H9 (cell line): Measurements from ENCODE around the gene GLT1D1. TPM values are rescaled to one million over a fixed set of nuclear protein-coding genes. Genes with fewer than 3 reads are reported as not detected.

Experiments used
- DNase-seq: peaks from one replicate; pipeline ENCODE4 v3.0.0-alpha.2; 2017
- H2AFZ ChIP-seq: one replicate; pipeline ENCODE4 v1.6.1; 2013; ENCODE audit warnings: mild to moderate bottlenecking, low read length, control low read depth, moderate library complexity
- H2AK5ac ChIP-seq: 2 replicates; pipeline ENCODE4 v1.6.1; 2013; ENCODE audit warnings: low read length, control low read depth, mixed read lengths; ENCODE audit not compliant: insufficient read length
- H2BK120ac ChIP-seq: one replicate; pipeline ENCODE4 v1.6.1; 2013; ENCODE audit warnings: low read depth, mild to moderate bottlenecking, low read length, control low read depth, inconsistent platforms; ENCODE audit not compliant: poor library complexity, severe bottlenecking
- H2BK12ac ChIP-seq: 2 replicates; pipeline ENCODE4 v1.6.1; 2013; ENCODE audit warnings: low read length, control low read depth, mixed read lengths, low read depth; ENCODE audit not compliant: insufficient read length
- H2BK15ac ChIP-seq: 2 replicates; pipeline ENCODE4 v1.6.1; 2013; ENCODE audit warnings: low read depth, low read length, control low read depth
- H2BK20ac ChIP-seq: one replicate; pipeline ENCODE4 v1.6.1; 2013; ENCODE audit warnings: low read depth, mild to moderate bottlenecking, low read length, control low read depth, inconsistent platforms; ENCODE audit not compliant: poor library complexity, severe bottlenecking
- H2BK5ac ChIP-seq: 2 replicates; pipeline ENCODE4 v1.6.1; 2013; ENCODE audit warnings: low read length, control low read depth, mixed read lengths; ENCODE audit not compliant: insufficient read length
- H3K14ac ChIP-seq: 2 replicates; pipeline ENCODE4 v1.6.1; 2013; ENCODE audit warnings: low read length, control low read depth; ENCODE audit not compliant: insufficient read depth
- H3K18ac ChIP-seq: 2 replicates; pipeline ENCODE4 v1.6.1; 2013; ENCODE audit warnings: low read depth, mild to moderate bottlenecking, mixed read lengths, low read length, control low read depth; ENCODE audit not compliant: insufficient read length
- H3K23ac ChIP-seq: 2 replicates; pipeline ENCODE4 v1.6.1; 2013; ENCODE audit warnings: low read length, control low read depth, mixed read lengths, low read depth; ENCODE audit not compliant: insufficient read length
- H3K23me2 ChIP-seq: 2 replicates; pipeline ENCODE4 v1.6.1; 2013; ENCODE audit warnings: low read depth, mild to moderate bottlenecking, mixed read lengths, low read length, control low read depth; ENCODE audit not compliant: insufficient read length, poor library complexity, severe bottlenecking
- H3K27ac ChIP-seq: 2 replicates; pipeline ENCODE4 v1.5.1; 2013; ENCODE audit warnings: low read length, control low read depth, mixed read lengths, low read depth; ENCODE audit not compliant: insufficient read length
- H3K27me3 ChIP-seq: 2 replicates; pipeline ENCODE4 v1.6.1; 2013; ENCODE audit warnings: low read length, control low read depth, inconsistent platforms; ENCODE audit not compliant: insufficient read depth
- H3K4ac ChIP-seq: 2 replicates; pipeline ENCODE4 v1.6.1; 2013; ENCODE audit warnings: low read depth, mild to moderate bottlenecking, control low read depth, inconsistent platforms, low read length, moderate library complexity
- H3K4me1 ChIP-seq: 2 replicates; pipeline ENCODE4 v1.6.1; 2013; ENCODE audit warnings: low read length, control low read depth, inconsistent platforms; ENCODE audit not compliant: insufficient read depth
- H3K4me2 ChIP-seq: 2 replicates; pipeline ENCODE4 v1.6.1; 2013; ENCODE audit warnings: low read length, control low read depth, mixed read lengths; ENCODE audit not compliant: insufficient read length, insufficient read depth
- H3K56ac ChIP-seq: 2 replicates; pipeline ENCODE4 v1.6.1; 2013; ENCODE audit warnings: low read depth, mild to moderate bottlenecking, mixed read lengths, low read length, control low read depth; ENCODE audit not compliant: insufficient read length
- H3K79me1 ChIP-seq: 2 replicates; pipeline ENCODE4 v1.6.1; 2013; ENCODE audit warnings: low read depth, mild to moderate bottlenecking, moderate library complexity, low read length, control low read depth, inconsistent platforms; ENCODE audit not compliant: insufficient read depth, poor library complexity, severe bottlenecking
- H3K79me2 ChIP-seq: 2 replicates; pipeline ENCODE4 v1.6.1; 2013; ENCODE audit warnings: low read length, control low read depth, inconsistent platforms; ENCODE audit not compliant: insufficient read depth
- H3K9ac ChIP-seq: 2 replicates; pipeline ENCODE4 v1.6.1; 2013; ENCODE audit warnings: low read length, control low read depth, mixed read lengths; ENCODE audit not compliant: insufficient read length; ENCODE audit errors: extremely low read depth
- H3K9me3 ChIP-seq: one replicate; pipeline ENCODE4 v1.6.1; 2013; ENCODE audit warnings: low read depth, low read length, inconsistent platforms; ENCODE audit not compliant: control insufficient read depth
- H3T11ph ChIP-seq: one replicate; pipeline ENCODE4 v1.6.1; 2013; ENCODE audit warnings: mild to moderate bottlenecking, low read length, control low read depth, inconsistent platforms
- H4K20me1 ChIP-seq: one replicate; pipeline ENCODE4 v1.6.1; 2013; ENCODE audit not compliant: control insufficient read depth, insufficient read length, insufficient read depth
- H4K5ac ChIP-seq: 2 replicates; pipeline ENCODE4 v1.6.1; 2013; ENCODE audit warnings: low read depth, mild to moderate bottlenecking, mixed read lengths, low read length, control low read depth; ENCODE audit not compliant: insufficient read length
- H4K8ac ChIP-seq: replicated peaks from 2 replicates; pipeline ENCODE4 v1.6.1; 2013; ENCODE audit warnings: low read length, control low read depth, mixed read lengths, low read depth; ENCODE audit not compliant: insufficient read length
- H4K91ac ChIP-seq: 2 replicates; pipeline ENCODE4 v1.6.1; 2013; ENCODE audit warnings: low read depth, mild to moderate bottlenecking, moderate library complexity, mixed read lengths, low read length, control low read depth; ENCODE audit not compliant: insufficient read length
- H3K27ac Mint-ChIP-seq, 3 experiments: 2 replicates in 2 of 3; 3 replicates in 1 of 3; pipeline ENCODE4 v1.8.0; 2020 to 2021; ENCODE audit warnings: mixed read lengths in 3 of 3, mild to moderate bottlenecking in 1 of 3, moderate library complexity in 1 of 3
- H3K27me3 Mint-ChIP-seq: 2 replicates; pipeline ENCODE4 v1.8.0; 2021; ENCODE audit warnings: low read depth, mild to moderate bottlenecking, moderate library complexity, mixed read lengths
- H3K36me3 Mint-ChIP-seq, 3 experiments: 2 replicates in 2 of 3; 3 replicates in 1 of 3; pipeline ENCODE4 v1.8.0; 2020 to 2021; ENCODE audit warnings: low read depth in 3 of 3, mixed read lengths in 3 of 3; ENCODE audit not compliant: insufficient read depth in 1 of 3
- H3K4me1 Mint-ChIP-seq, 2 experiments: 2 replicates each; pipeline ENCODE4 v1.8.0; 2020; ENCODE audit warnings: mixed read lengths in 2 of 2
- H3K4me3 Mint-ChIP-seq, 2 experiments: 2 replicates in 1 of 2; 3 replicates in 1 of 2; pipeline ENCODE4 v1.8.0; 2020 to 2021; ENCODE audit warnings: mild to moderate bottlenecking in 2 of 2, mixed read lengths in 2 of 2, moderate library complexity in 1 of 2
- H3K9me3 Mint-ChIP-seq, 2 experiments: 2 replicates in 1 of 2; 3 replicates in 1 of 2; pipeline ENCODE4 v1.8.0; 2020; ENCODE audit warnings: mild to moderate bottlenecking in 2 of 2, mixed read lengths in 2 of 2, moderate library complexity in 1 of 2
- CTCF ChIP-seq: fragments of 200-600 bp; sonication (generic); conservative IDR thresholded peaks from 3 replicates; pipeline ENCODE4 v1.8.0; 2021; ENCODE audit warnings: antibody characterized with exemption, mild to moderate bottlenecking
- WGBS: extraction: QIAGEN DNeasy Blood & Tissue Kit; methylation state at CpG from one replicate; pipeline ENCODE4 v1.1.7; 2013; ENCODE audit warnings: missing lambda C conversion rate, low lambda C conversion rate, mixed read lengths; ENCODE audit not compliant: insufficient read length; ENCODE audit errors: extremely low coverage; 5-methylcytosine and 5-hydroxymethylcytosine counted together
- total RNA-seq: library from RNA; stranded (reverse); gene quantifications from 2 replicates; pipeline ENCODE4 v1.2.1, GENCODE V29; 2021

GLT1D1 gene
- total RNA-seq, 1 experiment from 2014 or later = 7.0 TPM

GRCh38 chr12:129001826-129002225 lies 148.5 kb downstream of the GLT1D1 start:
- H4K20me1 ChIP-seq = no peaks in the 10 kb centered on the region
- H2BK12ac ChIP-seq = no peak overlapping the region
- Mint-ChIP-seq H3K27me3 (peaks cover 25% of the 10 kb centered on the region), H3K4me3 (no peak overlapping the region), H3K36me3 (no peaks in the 10 kb centered on the region; a peak in 1 of 7 replicates), H3K4me1 (peaks cover 7 to 10% of the 10 kb centered on the region in 2 experiments; a peak in 3 of 4 replicates), H3K27ac (no peak overlapping the region), H3K9me3 (no peaks in the 10 kb centered on the region)
- no peak overlapping the region for H2BK15ac ChIP-seq
- H3K4me1 ChIP-seq = no peaks in the 10 kb centered on the region
- no CpG with 5 or more reads among the region's 6 CpGs for WGBS
- H3K79me1 ChIP-seq = no peaks in the 10 kb centered on the region
- no peak overlapping the region for H3K14ac ChIP-seq
- no peak for TF ChIP-seq CTCF
- no peak overlapping the region for H3K9ac ChIP-seq
- H3K23ac ChIP-seq = no peak overlapping the region
- no peak overlapping the region for H3K56ac ChIP-seq
- no peak for DNase-seq
- no peak overlapping the region for H2BK120ac ChIP-seq
- H2AFZ ChIP-seq = no peak overlapping the region
- H4K91ac ChIP-seq = no peak overlapping the region
- H3K9me3 ChIP-seq = no peaks in the 10 kb centered on the region
- no peaks in the 10 kb centered on the region for H3K79me2 ChIP-seq
- H2BK20ac ChIP-seq = no peak overlapping the region
- H3K4ac ChIP-seq = no peak overlapping the region
- H3K27ac ChIP-seq = no peak overlapping the region
- H4K8ac ChIP-seq = no peak overlapping the region
- no peak overlapping the region for H3K18ac ChIP-seq
- H2AK5ac ChIP-seq = no peak overlapping the region
- H3K27me3 ChIP-seq = no peaks in the 10 kb centered on the region
- H3K4me2 ChIP-seq = no peak overlapping the region
- H3T11ph ChIP-seq = no peak overlapping the region
- no peak overlapping the region for H4K5ac ChIP-seq
- H2BK5ac ChIP-seq = no peak overlapping the region
- H3K23me2 ChIP-seq = no peaks in the 10 kb centered on the region
